Measurements from ENCODE around the gene TCP11. TPM values are rescaled to one million over a fixed set of nuclear protein-coding genes. Genes with fewer than 3 reads are reported as not detected.
A peak's percentile ranks its signal among the peaks of the same experiment; 100 is the strongest.

The TCP11 gene
- total and polyA plus RNA-seq, 2 experiments from 2014 or later, result 0.27 to 0.54 TPM

- H3K9me3 ChIP-seq (ENCODE audit: low read depth), result no peaks in the 10 kb centered on the region
- no peaks in the 10 kb centered on the region for H3K27me3 ChIP-seq
- peaks cover 1% of the 10 kb centered on the region for H3K4me1 ChIP-seq (ENCODE audit: low read depth)
- no peaks in the 10 kb centered on the region for H3K36me3 ChIP-seq
- no peak for DNase-seq (ENCODE audit: low read depth in 1 of 2, low spot score in 1 of 2)
- H3K27ac ChIP-seq, result peak overlapping the region; percentile 64
- no peak for TF ChIP-seq CTCF (IDR thresholded peaks at IDR 0.05; ENCODE audit: low read depth, low read length)
- H3K4me3 ChIP-seq, result no peak overlapping the region
Measured at GRCh38 chr6:35073766-35074471, 67.2 kb downstream of the TCP11 start.

- no peak for DNase-seq (ENCODE audit: low read depth in 1 of 2, low spot score in 1 of 2)
- no peaks in the 10 kb centered on the region for H3K36me3 ChIP-seq
- peak overlapping the region; percentile 64 for H3K27ac ChIP-seq
- H3K27me3 ChIP-seq, result no peaks in the 10 kb centered on the region
- TF ChIP-seq CTCF (IDR thresholded peaks at IDR 0.05; ENCODE audit: low read depth, low read length), result no peak
- no peaks in the 10 kb centered on the region for H3K9me3 ChIP-seq (ENCODE audit: low read depth)
- H3K4me1 ChIP-seq (ENCODE audit: low read depth), result peaks cover 8% of the 10 kb centered on the region
- no peak overlapping the region for H3K4me3 ChIP-seq
Measured at GRCh38 chr6:35073211-35073610, 67.9 kb downstream of the TCP11 start.

GRCh38 chr6:35072698-35073055, 68.5 kb downstream of the TCP11 start:
- Histone ChIP-seq H3K4me3 (no peak overlapping the region), H3K36me3 (no peaks in the 10 kb centered on the region), H3K27ac (no peak overlapping the region), H3K4me1 (ENCODE audit: low read depth) (peaks cover 9% of the 10 kb centered on the region), H3K27me3 (no peaks in the 10 kb centered on the region), H3K9me3 (ENCODE audit: low read depth) (no peaks in the 10 kb centered on the region)
- no peak for DNase-seq (ENCODE audit: low read depth in 1 of 2, low spot score in 1 of 2)
- TF ChIP-seq CTCF (IDR thresholded peaks at IDR 0.05; ENCODE audit: low read depth, low read length), result no peak

DNA sequence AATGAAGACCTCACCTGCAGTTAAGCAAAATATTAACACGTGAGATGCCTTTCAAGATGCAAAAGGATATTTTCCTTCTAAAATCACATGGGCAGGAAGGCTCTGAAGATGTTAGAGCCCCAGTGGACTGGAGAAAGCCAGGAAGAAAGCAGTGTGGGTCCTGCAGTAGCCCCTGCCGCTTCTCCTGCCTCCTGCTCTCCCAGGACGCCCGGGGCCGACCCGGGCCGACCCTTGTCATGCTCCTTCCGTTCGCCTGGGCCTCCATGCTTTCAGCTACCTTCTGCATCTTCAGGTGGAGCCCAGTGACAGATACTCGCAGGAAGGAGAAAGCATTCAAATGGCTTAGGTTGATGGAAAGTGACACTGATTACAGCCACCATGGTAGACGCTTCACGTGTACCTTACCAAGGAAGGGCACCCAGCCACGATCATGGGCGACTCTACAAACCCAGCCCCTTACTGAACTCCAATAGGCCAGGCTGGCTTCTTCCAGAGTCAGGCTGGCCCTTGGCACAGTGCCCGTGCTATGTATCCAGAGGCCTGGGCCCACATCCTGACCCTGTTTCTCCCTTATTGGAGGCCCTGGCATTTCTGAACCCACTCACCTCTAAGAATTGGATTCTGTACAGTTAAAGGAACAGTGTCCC, 69.0 kb downstream of the TCP11 start:
- TF ChIP-seq CTCF (IDR thresholded peaks at IDR 0.05; ENCODE audit: low read depth, low read length), result no peak

GRCh38 chr6:35071347-35071994, 69.7 kb downstream of the TCP11 start:
- H3K27ac ChIP-seq, result no peak overlapping the region
- no peak for TF ChIP-seq CTCF (IDR thresholded peaks at IDR 0.05; ENCODE audit: low read depth, low read length)

More for the DNA sequence above, 69.0 kb downstream of the TCP11 start:
- Histone ChIP-seq H3K27me3 (no peaks in the 10 kb centered on the region), H3K36me3 (no peaks in the 10 kb centered on the region), H3K27ac (no peak overlapping the region), H3K4me1 (ENCODE audit: low read depth) (peaks cover 10% of the 10 kb centered on the region), H3K4me3 (no peak overlapping the region), H3K9me3 (ENCODE audit: low read depth) (no peaks in the 10 kb centered on the region)
- DNase-seq (ENCODE audit: low read depth in 1 of 2, low spot score in 1 of 2), result no peak

More at GRCh38 chr6:35071347-35071994, 69.7 kb downstream of the TCP11 start:
- no peaks in the 10 kb centered on the region for H3K36me3 ChIP-seq
- H3K4me3 ChIP-seq, result no peak overlapping the region
- peaks cover 17% of the 10 kb centered on the region for H3K4me1 ChIP-seq (ENCODE audit: low read depth)
- H3K27me3 ChIP-seq, result no peaks in the 10 kb centered on the region
- no peaks in the 10 kb centered on the region for H3K9me3 ChIP-seq (ENCODE audit: low read depth)
- no peak for DNase-seq (ENCODE audit: low read depth in 1 of 2, low spot score in 1 of 2)

Measured in cardiac muscle cell (in vitro differentiated cells and primary cell).